GM18511 (cell line): ENCODE measurements around the gene CCR7.

Experiments used
- ATAC-seq: cut with Tn5 transposase; IDR thresholded peaks from one replicate; pipeline ENCODE4 v1.9.1; 2021; ENCODE audit warnings: mild to moderate bottlenecking, moderate library complexity; ENCODE audit not compliant: unreplicated experiment

CCR7 gene

DNA sequence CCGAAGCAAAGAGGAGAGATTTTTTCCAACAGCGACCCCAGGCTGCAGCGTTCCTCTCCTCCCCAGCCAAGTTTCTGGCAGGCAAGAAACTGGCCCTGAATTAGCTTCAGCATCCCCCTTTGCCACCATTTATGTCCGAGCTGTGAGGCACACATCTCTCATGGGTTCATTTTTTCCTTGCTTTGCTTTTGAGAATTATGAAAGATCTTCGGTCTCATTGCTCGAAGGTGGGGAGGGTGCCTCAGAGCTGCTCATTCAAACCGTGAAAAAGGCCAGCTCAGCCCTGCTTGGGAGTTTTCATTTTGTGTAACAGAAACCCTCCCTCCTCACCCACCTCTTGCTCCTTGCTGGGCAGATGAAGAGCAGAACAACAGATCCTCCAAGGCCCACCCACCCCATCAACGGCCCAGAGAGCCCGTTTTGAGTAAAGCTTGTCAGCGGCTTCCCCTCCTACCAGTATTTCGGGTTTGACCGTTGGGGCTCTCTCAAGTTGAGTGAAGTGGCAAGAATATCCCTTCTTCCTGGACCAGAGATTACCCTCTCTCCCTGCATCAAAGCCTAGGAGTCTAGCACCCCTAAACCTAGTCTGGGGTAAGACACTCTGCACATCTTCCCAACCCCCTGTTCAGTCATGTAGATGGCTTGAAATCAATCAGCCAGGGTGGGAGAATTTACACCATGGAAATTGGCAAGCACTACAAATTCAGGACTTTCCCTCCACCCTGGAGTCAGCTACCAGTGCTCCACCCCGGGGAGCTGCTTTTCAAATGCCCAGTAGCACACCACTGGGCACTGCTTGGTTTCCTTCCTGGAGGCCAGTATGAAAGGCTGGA is 1.8 kb downstream of the CCR7 start:
- ATAC-seq = no peak

DNA sequence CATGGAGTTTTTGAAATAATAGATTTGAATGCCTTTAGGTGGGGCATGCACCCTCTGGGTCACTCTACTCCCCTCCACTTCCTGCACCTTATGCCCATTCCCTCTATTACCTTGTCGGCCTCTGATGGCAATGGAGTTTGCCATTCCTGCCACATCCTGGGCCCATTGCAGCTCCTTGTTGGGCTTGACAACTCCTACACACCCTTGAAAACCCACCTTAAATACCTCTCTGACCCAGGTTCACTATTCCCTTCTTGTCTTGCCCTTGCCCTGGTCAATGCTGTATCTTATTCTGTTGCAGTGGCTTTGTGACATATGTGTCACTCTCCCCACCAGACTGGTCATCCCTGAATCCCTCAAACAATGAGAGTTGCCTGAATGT is 2.4 kb downstream of the CCR7 start:
- ATAC-seq = no peak

DNA sequence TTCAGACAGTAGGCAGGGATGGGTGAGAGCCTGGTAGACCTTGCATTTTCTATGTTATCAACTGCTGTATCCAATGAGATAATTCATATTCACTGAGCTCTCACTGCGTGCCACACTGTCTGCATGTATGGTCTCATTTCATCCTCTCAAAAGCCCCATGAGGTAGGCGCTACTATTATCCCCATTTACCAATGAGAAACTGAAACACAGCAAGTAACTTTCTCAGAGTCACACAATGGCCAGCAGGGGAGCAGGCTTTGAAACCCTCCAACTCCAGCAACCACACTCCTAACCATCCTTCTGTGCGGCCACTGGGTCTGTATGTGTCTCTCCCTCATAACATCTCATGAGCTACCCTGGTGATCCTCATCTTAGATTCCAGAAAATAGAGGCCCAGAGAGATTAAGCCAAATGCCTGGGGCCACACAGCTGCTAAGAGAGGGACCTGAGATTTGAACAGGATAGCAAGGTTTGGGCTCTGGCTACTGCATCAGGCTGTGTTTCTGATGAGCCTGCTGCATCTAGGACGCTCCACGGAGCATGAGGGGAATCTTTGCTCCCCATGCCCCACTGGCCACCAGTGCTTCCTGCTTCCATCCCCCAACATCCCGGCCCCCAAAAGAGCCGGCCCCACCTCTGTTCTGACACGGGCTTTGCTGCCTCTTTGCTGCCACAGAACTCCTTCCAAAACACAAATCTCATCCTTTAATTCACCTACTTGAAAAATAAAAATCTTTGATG is 3.2 kb downstream of the CCR7 start:
- ATAC-seq = peak; percentile 29

DNA sequence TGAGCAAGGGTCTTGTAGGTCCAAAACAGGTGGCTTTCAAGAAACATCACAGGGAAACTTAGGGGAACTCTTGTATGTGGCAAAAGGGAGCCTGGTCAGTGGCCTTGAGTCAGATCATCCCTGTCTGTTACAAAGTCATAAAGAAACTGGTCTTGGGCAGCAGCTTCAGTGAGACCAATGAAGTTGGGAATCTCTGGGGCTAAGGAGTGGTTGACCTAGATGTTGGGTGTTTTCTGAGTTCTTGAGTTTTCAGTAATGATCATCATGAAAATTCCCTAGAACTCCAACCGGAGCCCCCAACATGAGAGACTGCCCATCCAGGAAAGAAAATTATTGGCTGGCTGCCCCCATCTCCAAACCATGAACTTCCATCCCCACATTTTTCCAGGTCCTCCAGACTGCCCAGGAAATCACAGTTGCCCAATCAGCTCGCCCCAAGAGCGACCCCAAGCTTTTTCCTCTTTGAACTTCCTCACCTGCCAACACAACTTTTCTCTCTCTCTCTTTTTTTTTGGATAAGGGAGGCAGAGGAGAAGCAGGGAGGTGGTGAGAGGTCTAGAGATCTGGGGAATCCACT is 3.9 kb downstream of the CCR7 start:
- peak; percentile 33 for ATAC-seq

GRCh38 chr17:40560592-40561293 is 4.5 kb downstream of the CCR7 start:
- ATAC-seq = peak; percentile 58

DNA sequence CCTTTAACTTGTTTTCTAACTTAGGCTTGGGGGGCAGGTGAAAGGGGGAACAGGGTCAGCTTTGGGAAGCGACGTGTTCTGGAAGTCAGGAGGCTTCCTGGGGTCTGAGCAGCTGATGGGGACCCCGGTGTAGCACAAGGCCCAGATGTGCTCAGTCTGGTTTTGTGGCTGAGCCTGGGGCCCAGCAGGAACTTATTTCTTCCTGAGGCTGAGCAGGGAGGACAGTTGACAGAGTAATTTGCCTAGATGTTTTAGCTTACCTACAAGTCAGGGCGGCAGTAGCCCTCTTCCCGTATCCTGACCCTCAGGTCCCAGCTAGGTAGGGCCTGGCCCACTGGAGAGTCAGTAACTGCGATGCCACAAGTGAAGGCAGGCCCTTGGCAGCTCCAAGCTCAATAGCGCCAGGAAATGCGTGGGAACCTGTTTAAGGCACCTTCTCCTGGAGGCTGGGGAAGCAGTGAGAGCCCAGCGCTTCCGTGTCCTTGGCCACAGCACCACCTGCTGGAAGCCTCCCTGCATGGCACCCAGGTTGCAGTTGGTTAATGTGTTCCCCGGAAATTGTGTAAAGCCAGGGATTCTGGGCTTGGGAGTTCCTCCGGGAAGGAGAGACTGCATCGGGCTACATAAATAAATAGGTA is 5.2 kb downstream of the CCR7 start:
- ATAC-seq = no peak

DNA sequence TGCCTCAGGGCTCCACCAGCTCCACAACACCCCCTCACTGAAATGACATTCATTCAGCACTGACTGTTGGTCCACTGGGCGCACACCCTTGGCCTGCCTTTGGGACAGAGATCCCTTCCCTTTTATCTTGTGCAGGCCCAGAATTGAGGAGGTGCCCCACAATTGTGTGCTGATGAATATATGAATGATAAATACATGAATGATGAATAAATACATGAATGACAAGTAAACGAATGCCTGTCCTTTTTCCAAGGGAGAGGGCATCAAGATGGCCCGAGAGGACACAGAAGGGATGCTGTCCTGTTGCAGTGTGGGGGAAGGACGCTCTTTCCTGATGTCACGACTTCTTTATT is 5.7 kb downstream of the CCR7 start:
- no peak for ATAC-seq

DNA sequence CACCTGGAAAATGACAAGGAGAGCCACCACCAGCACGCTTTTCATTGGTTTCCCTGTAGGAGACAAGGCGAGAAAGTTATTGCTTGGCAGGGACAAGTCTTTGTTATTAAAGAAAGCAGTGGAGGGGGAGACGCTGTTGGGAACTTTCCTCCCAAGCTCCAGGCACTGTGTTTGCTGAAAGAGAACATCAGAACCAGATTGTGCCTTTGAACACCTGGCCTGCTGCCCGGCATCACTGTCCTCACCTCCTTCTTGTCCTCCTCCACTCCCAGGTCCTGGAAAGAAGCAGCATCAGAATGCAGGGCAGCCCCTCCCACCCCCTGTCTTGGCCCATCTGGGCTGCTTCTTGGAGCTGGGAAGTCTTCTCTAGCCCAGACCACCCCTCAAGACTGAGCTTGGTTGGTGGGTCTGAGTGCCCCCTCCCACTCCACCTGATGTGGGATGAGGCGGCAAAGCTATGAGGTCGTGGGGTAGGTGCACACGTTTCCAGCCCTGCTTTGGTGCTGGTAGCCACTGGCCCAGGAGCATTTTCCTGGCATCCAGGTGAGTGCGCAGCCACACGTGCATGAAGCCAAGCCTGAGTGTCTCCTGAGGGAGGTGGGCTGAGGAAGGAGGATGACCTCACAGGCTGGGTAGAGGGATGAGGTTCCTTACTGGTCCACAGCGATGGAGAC is 6.2 kb downstream of the CCR7 start:
- ATAC-seq = no peak

- ATAC-seq = no peak
Measured at GRCh38 chr17:40558300-40558889, 6.9 kb downstream of the CCR7 start.

DNA sequence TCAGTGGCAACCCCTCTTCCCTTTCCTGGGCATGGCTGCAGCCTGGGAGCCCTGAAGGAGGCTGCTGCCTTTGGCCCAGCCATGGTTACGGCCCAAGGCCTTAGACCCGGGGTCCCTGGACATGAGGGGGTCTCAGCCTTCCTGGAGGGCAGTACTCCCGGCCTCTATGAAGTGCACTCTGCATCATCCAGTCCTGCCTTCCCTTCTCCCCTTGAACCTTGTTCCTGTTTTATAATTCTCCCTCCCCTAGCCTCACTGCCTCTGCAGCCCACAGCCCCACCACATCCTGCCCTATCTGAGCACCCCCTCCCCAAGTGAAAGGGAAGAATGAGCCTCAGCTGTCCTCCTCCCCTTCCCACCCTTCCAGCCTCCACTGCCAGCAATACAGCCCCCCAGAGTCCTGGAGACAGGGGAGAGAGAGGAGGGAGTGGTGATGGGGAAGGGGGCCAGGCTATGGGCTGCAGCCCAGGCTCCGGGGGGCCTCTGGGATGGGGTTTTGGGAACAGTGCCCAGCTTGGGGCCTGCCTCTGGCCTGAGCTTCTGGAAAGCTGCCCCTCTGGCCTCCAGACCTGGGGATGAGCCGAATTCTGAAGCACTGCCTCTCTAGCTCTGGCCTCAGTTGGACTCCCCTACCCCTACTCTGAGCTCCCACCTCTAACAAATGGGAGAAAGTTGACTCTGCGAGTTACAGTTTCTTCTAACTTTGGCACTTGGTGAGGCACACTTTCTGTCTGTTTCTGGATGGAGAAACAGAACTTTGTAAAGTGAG is 7.6 kb downstream of the CCR7 start:
- ATAC-seq = no peak

DNA sequence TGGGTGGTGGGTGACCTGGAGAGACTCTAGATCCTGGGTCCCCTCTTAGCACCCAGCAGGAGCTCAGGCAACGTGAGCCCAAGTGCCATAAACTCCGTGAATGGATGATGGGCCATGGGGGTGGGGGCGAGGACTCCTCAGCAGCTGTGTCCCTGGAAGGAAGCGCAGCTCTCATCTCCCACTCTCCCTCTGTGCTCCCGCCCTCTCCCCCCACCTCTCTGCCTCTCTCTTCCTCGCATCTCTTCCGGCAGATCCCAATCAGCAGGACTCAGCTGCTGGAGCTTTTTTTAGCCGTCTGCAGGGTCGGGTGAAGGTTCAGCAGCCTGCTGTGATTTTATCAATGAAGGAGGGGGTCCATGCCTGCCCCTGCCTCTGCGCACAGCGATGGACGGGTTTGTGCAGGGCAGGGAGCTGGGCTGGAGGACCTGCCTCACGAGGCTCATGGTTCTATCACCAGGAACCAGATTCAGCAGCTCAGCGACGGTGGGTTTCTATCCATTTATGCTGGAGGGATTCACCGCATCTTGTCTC is 8.3 kb downstream of the CCR7 start:
- ATAC-seq = no peak

DNA sequence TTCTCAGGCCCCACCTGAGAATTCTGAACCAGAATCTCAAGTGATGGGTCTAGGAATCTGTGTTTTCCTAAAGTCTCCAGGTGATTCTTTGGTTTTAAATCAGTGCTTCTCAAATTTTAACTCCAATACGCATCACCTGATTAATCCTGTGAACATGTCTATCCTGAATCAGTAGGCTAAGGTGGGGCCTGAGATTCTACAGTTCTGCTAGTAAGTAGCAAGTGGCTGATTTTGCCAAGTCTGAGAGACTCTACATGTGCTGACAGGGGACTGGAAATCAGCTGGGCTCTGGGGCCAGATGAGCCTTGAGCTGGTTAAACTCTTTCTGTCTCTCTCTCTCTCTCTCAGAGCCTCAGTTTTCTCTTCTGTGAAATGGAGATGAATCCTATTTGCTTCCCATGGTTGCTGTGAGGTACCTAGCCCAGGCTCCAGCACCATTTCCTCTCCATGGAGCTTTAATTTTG is 9.0 kb downstream of the CCR7 start:
- ATAC-seq = no peak

GRCh38 chr17:40555296-40556190 is 9.7 kb downstream of the CCR7 start:
- no peak for ATAC-seq

DNA sequence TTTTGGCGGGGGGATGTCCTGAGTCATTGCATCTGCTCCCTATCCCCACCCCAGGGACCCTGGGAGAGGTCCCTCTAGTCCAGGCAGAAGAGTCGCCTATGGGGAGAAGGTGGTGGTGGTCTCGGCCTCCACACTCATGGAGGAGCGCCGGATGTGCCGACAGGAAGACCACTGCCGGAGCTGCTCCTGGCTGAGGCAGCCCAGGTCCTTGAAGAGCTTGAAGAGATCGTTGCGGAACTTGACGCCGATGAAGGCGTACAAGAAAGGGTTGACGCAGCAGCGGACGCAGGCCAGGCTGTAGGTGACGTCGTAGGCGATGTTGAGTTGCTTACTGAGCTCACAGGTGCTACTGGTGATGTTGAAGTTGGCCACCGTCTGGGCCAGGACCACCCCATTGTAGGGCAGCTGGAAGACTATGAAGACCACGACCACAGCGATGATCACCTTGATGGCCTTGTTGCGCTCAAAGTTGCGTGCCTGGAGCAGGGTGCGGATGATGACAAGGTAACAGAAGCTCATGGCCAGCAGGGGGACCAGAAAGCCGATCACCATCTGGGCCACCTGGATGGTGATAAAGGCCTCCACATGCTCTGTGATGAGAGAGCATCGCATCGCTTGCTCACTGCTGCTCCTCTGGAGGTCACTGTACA is 10.5 kb downstream of the CCR7 start:
- no peak for ATAC-seq

DNA sequence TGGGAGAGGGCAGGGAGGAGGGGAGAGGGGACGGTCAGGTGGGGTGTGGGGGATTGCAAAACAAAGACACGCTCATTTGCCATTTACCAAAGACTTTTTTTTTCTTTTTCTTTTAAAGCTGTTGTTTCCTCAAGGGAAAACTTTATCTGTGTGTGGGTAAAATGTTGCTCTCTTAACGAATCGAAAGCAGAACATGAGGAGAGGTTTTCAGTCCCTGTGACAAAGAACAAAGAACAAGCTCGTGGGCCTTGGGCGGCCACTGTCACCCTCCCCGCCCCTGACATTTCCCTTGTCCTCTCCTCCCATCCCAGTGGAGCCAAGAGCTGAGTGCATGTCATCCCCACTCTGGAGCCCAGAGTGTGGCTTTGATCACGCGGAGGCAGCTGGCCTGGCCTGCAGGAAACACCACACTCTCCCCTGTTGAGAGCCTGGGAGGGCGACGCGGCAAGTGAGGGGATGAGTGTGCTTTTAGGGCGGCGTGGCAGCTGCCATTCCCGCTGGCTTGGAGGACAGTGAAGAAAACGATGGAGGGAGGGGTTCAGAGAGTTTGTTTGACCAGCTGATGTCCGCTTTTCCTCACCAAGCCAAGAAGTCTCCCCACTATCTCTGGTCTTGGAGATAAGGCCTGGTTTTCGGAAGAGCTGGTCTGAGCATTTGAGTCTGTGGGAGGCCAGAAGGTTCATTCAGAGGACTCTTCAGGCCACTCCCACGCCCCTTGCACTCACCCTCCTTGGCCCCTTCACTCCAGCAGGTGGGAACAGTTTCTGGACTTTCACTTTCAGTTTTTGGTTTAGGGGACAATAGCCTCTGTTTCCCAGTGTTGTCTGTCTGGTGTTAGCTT is 11.4 kb downstream of the CCR7 start:
- ATAC-seq = no peak
